ENCODE results near the gene CPLANE1. TPM values are rescaled to one million over a fixed set of nuclear protein-coding genes. Genes with fewer than 3 reads are reported as not detected.

The CPLANE1 gene
- total and polyA plus RNA-seq, 2 donors from 2014 or later: 3.7 to 23.3 TPM

DNA sequence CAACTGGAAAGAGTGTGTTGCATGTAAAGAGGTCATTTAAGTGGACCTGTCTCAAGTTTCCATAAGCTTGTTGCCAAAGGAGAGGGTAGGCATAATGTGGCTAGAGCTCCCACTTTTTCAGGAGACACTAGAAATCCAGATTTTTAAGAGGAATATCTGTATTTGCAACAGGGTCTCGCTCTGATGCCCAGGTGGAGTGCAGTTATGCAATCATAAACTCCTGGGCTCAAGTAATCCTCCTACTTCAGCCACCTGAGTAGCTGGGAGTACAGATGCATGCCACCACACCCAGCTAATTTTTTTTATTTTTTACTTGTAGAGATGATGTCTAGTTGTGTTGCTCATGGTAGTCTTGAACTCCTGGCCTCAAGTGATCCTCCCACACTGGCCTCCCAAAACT is 189.1 kb downstream of the CPLANE1 start:
- TF ChIP-seq CTCF (IDR thresholded peaks at IDR 0.05; ENCODE audit: borderline replicate concordance, extremely low read depth, insufficient read depth): no peak
- FAIRE-seq (no peak), DNase-seq (no peak)
- H3K4me1 ChIP-seq (ENCODE audit: control insufficient read depth in 2 of 3, insufficient read depth in 2 of 3, low read depth in 1 of 3, low read length in 3 of 3): no peaks in the 10 kb centered on the region
- no peak overlapping the region for H3K27ac ChIP-seq (ENCODE audit: low read depth in 2 of 2, low read length in 2 of 2)
- H3K9ac ChIP-seq (ENCODE audit: low read length in 3 of 3): no peak overlapping the region
- intact Hi-C loops (cut with DNase I): no loop called here
- H3K27me3 ChIP-seq (ENCODE audit: control insufficient read depth, insufficient read depth, low read length): no peaks in the 10 kb centered on the region
- no peaks in the 10 kb centered on the region for H3K9me3 ChIP-seq (ENCODE audit: control insufficient read depth in 2 of 3, insufficient read depth in 1 of 3, low read length in 3 of 3)
- H3K4me3 ChIP-seq (ENCODE audit: low read length in 3 of 3): no peak overlapping the region
- peaks cover 2 to 30% (median 11%) of the 10 kb centered on the region in 3 donors for H3K36me3 ChIP-seq (ENCODE audit: control insufficient read depth in 2 of 3, insufficient read depth in 3 of 3, low read length in 3 of 3)

- no peaks in the 10 kb centered on the region for H3K9me3 ChIP-seq (ENCODE audit: control insufficient read depth in 2 of 3, insufficient read depth in 1 of 3, low read length in 3 of 3)
- intact Hi-C loops (cut with DNase I): no loop called here
- no peaks in the 10 kb centered on the region for H3K4me1 ChIP-seq (ENCODE audit: control insufficient read depth in 2 of 3, insufficient read depth in 2 of 3, low read depth in 1 of 3, low read length in 3 of 3)
- H3K9ac ChIP-seq (ENCODE audit: low read length in 3 of 3): no peak overlapping the region
- no peak for FAIRE-seq
- H3K27me3 ChIP-seq (ENCODE audit: control insufficient read depth, insufficient read depth, low read length): no peaks in the 10 kb centered on the region
- H3K4me3 ChIP-seq (ENCODE audit: low read length in 3 of 3): no peak overlapping the region
- H3K36me3 ChIP-seq (ENCODE audit: control insufficient read depth in 2 of 3, insufficient read depth in 3 of 3, low read length in 3 of 3): peaks cover 2 to 29% (median 6%) of the 10 kb centered on the region in 3 donors
- no peak for TF ChIP-seq CTCF (IDR thresholded peaks at IDR 0.05; ENCODE audit: borderline replicate concordance, extremely low read depth, insufficient read depth)
- no peak overlapping the region for H3K27ac ChIP-seq (ENCODE audit: low read depth in 2 of 2, low read length in 2 of 2)
- no peak for DNase-seq
Observed at GRCh38 chr5:37056762-37057161, 192.4 kb downstream of the CPLANE1 start.

Other genes starting within 250 kb of the CPLANE1 start
- 21.5 TPM for gene NUP155, start 121.7 kb upstream of the CPLANE1 start, total RNA-seq
- 4.2 TPM for gene NUP155, start 121.7 kb upstream of the CPLANE1 start, polyA plus RNA-seq (ENCODE audit: insufficient read depth, low read depth, low replicate concordance)
- gene WDR70, start 129.9 kb upstream of the CPLANE1 start, total RNA-seq: 32.3 TPM
- gene WDR70, start 129.9 kb upstream of the CPLANE1 start, polyA plus RNA-seq (ENCODE audit: insufficient read depth, low read depth, low replicate concordance): 27.2 TPM

Data from kidney (tissue), 14 donors.